Pons (tissue), 1 donor: ENCODE results near the gene MFF.
"Not testable (repeated sequence)": the region's sequence is repeated elsewhere in the genome, so short reads cannot be mapped to it uniquely, and the experiment has no call there.

ENCODE experiments used
- DNase-seq: peaks from one replicate; pipeline ENCODE4 v3.0.0-alpha.2; 2016; ENCODE audit warnings: low spot score

The MFF gene

DNA sequence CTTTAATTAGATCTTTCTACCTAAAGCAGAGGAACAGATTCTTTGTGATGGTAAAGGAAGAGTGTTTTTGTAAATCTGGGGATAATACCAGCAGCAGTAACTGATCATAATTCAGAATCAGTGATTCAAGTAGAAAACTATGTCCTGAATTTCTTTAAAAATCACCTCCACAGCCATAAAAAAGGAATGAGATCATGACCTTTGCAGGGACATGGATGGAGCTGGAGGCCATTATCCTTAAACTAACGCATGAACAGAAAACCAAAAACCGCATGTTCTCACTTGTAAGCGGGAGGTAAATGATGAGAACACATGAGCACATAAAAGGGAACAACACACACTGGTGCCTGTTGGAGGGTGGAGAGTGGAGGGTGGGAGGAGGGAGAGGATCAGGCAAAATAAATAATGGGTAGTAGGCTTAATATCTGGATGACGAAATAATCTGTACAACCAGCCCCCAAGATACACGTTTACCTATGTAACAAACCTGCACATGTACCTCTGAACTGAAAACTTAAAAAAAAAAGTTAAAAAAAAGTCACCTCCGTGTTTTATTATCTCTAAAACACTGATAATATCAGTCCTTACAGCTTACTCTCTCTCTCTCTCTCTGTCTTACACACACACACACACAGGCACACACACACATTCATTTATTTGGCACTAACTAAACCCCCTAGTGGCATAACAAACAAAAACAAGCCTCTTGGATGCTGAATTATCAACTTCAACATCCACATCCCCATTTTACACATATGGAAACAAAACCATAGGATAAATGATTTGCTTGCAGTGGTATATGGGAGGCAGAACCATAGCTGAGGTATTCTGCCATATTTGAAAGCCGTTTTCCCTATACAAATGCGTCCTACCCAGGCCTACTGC is 52.7 kb downstream of the MFF start:
- DNase-seq = no peak

DNA sequence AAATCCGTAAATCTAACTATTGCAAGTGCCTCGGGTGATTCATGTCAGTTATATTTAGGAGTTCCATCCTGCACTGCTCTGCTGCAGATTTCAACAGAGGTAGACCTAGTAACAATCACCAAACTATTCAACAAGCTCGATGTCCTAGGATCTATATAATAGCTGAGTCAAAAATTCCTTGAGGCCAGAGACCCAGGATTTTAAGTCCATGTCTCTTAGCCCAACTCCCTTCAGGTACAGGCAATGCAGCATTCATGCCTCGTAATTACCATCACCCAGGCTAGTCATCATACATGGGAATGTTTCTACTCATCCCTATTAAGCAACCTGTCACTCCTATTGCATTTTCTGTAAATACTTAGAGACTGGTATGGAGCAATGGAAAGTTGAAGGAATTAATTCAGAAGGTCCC is 53.3 kb downstream of the MFF start:
- DNase-seq = no peak

- no peak for DNase-seq
Measured at GRCh38 chr2:227379095-227379494, 54.0 kb downstream of the MFF start, which contains the start of gene TM4SF20. TSS of gene TM4SF20 (minus strand) at chr2:227379306. CDS start at chr2:227379268, 38 bp downstream.

GRCh38 chr2:227382241-227382835 is 57.3 kb downstream of the MFF start:
- DNase-seq = not testable (repeated sequence)

GRCh38 chr2:227383686-227384085 is 58.6 kb downstream of the MFF start:
- DNase-seq = no peak

GRCh38 chr2:227386630-227387029 is 61.6 kb downstream of the MFF start:
- no peak for DNase-seq

DNA sequence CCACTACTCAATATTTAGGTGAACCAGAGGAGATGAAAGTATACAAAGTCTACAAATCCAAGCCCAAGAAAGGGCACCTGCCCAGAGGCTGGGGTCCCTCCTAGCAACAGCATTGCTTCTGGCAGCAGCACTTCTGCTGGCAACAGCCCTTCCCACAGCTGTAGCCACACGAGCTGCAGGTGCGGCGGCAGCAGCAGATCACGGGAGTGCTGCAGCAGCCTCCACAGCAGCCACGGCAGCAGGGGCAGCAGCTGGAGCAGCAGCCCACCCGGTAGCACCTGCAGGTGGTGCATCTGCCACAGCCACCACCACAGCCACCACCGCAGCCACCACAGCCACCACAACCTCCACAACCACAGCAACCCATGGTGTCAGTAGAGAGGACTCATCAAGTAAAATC is 62.5 kb downstream of the MFF start, which contains the start of gene SCYGR1:
SCYGR1 (minus strand) TSS at position 367 of the 400 bp plus-strand sequence; CDS start at position 367, 0 bp downstream.
- DNase-seq = not testable (repeated sequence)

- DNase-seq = no peak
Measured at GRCh38 chr2:227388537-227389011, 63.5 kb downstream of the MFF start.

DNA sequence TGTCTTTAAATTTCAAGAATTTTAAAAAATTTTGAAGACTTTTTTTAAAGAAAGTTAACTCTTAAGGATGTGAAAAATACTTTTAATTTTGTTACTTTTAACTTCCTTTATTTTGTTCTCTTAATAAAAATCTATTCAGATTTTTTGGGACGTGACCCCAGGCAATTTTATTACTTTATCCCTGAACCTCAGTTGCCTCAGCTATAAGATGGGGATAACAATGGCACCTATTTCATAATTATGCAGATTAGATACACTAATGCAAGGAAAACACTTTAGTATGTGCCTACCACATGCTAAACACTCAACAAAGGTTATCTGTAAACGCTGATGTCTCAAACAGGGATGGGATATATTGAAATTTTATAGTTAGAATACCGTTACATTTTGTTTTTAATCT is 64.2 kb downstream of the MFF start:
- DNase-seq = no peak

DNA sequence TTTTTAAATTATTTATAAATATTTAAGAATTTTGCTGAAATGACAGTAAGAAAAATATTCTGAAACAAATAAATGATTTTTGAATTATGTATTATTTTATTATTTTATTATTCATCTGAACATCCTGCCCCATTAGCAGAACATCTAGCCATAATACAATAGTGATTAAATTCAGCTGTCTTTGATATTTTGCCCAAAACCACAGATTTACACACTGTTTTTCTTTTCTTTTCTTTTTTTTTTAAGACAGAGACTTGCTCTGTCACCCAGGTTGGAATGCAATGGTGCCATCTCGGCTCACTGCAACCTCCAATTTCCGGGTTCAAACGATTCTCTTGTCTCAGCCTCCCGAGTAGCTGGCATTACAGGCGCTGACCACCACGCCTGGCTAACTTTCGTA is 64.6 kb downstream of the MFF start:
- no peak for DNase-seq

GRCh38 chr2:227390468-227391256 is 65.6 kb downstream of the MFF start:
- DNase-seq = no peak

DNA sequence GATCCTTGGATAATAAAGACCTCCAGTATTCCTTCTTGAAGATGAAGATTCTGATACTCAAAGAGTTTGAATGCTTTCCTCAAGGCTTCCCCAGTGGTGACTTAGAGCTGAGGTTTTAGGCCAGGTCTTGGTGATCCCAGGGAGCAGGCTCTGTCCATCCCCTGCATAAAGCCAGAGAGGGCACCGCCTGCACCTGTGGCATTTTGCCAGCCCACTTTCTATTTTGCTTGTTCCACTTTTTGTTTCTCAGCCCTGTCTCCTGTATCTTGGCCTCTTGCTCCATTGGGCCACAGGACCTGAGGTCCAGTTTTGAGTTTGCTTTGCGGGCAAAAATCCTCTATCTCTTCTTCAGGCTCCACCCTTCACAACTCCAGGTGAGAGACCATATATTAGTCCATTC is 69.3 kb downstream of the MFF start:
- peak; percentile 10 for DNase-seq

GRCh38 chr2:227395556-227395955 is 70.5 kb downstream of the MFF start:
- DNase-seq = no peak

GRCh38 chr2:227397562-227397961 is 72.5 kb downstream of the MFF start:
- no peak for DNase-seq

DNA sequence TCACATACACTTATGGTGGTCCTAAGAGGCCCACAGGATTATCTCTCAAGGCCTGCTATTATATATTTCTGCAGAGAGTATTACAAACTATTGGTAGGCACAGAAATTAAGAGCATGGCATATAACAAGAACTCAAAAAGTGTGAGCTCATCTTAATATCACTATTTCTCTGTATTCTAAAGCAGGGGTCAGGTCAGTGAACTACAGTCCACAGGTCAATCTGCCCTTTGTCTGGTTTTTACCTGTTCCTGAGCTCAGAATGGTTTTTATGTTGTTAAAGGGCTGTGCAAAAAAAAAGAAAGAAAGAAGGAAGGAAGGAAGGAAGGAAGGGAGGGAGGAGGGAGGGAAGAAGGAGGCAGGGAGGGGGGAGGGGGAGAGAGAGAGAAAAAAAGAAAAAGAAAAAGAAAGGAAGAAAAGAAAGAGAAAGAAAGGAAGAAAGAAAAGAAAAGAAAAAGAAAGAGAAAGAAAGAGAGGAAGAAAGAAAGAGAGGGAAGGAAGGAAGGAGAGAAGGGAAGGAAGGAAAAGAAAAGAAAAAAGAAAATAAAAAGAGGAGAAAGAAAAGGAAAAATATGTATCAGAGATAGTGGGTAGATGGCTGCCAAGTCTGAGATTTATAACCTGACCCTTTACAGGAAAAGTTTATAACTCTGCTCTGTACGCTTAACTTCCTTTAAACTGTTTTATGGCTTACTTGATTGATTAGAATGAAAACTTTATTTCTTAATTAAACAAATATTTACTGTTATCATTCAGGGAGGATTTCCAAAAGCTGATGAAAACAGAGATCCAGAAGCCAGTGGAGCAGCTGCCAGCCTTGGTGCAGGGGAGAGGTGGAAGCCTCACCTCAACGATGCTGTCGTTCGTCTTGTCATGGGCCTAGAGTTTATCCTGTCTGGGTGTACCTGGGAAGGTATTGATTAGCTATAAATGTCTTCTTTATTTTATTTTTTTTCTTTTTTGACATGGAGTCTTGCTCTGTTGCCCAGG is 73.9 kb downstream of the MFF start:
- no peak for DNase-seq

- no peak for DNase-seq
Measured at GRCh38 chr2:227401550-227401949, 76.5 kb downstream of the MFF start.

DNA sequence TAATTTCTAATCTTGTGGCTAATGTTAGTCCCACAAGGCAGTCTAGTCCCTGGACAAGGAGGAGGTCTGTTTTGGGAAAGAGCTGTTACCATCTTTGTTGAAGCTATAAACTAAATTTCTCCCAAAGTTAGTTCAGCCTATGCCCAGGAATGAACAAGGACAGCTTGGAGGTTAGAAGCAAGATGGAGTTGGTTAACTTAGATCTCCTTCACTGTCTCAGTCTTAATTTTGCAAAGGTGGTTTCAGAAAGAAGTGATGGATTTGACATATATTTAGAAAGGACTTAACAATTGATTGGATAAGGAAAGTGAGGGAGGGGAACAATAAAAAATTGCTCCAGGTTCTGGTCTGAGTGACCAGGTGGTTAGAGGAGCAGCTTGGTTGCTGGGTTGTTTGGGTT is 77.3 kb downstream of the MFF start:
- no peak for DNase-seq

GRCh38 chr2:227402959-227403358 is 77.9 kb downstream of the MFF start:
- no peak for DNase-seq

GRCh38 chr2:227404585-227405271 is 79.7 kb downstream of the MFF start:
- no peak for DNase-seq
